ENCODE measurements around the gene CASP8. TPM values are rescaled to one million over a fixed set of nuclear protein-coding genes. Genes with fewer than 3 reads are reported as not detected.
A peak's percentile ranks its signal among the peaks of the same experiment; 100 is the strongest.

The CASP8 gene
- total and polyA plus RNA-seq, 2 donors = 41.1 to 49.4 TPM

GRCh38 chr2:201254081-201254730, 6.1 kb upstream of the CASP8 start:
- peaks cover 0 to 16% of the 10 kb centered on the region in 2 donors for H3K9me3 ChIP-seq (ENCODE audit: control insufficient read depth in 2 of 2, insufficient read depth in 1 of 2, low read length in 1 of 2)
- H3K4me3 ChIP-seq (ENCODE audit: low read length in 2 of 2) = no peak overlapping the region
- DNase-seq (ENCODE audit: low read depth in 6 of 9, low spot score in 9 of 9) = peak in 1 of 9 donors; percentile 57
- WGBS = 54% methylated on average over 5 of the region's 5 CpGs
- H3K27me3 ChIP-seq (ENCODE audit: control insufficient read depth in 2 of 2, insufficient read depth in 1 of 2, low read length in 1 of 2) = no peaks in the 10 kb centered on the region
- H3K27ac ChIP-seq (ENCODE audit: low read depth in 1 of 2, low read length in 1 of 2) = peak overlapping the region; percentile 60 to 76
- peaks cover 64 to 76% of the 10 kb centered on the region in 2 donors for H3K4me1 ChIP-seq (ENCODE audit: control insufficient read depth in 2 of 2, insufficient read depth in 2 of 2, low read length in 2 of 2)
- no peaks in the 10 kb centered on the region for H3K36me3 ChIP-seq (ENCODE audit: control insufficient read depth in 2 of 2, insufficient read depth in 2 of 2, low read length in 1 of 2)

- H3K27ac ChIP-seq (ENCODE audit: low read depth in 1 of 2, low read length in 1 of 2) = no peak overlapping the region
- H3K36me3 ChIP-seq (ENCODE audit: control insufficient read depth in 2 of 2, insufficient read depth in 2 of 2, low read length in 1 of 2) = no peaks in the 10 kb centered on the region
- H3K4me1 ChIP-seq (ENCODE audit: control insufficient read depth in 2 of 2, insufficient read depth in 2 of 2, low read length in 2 of 2) = peaks cover 71 to 89% of the 10 kb centered on the region in 2 donors
- H3K27me3 ChIP-seq (ENCODE audit: control insufficient read depth in 2 of 2, insufficient read depth in 1 of 2, low read length in 1 of 2) = no peaks in the 10 kb centered on the region
- H3K4me3 ChIP-seq (ENCODE audit: low read length in 2 of 2) = no peak overlapping the region
- WGBS = 99% methylated on average over 3 of the region's 3 CpGs
- H3K9me3 ChIP-seq (ENCODE audit: control insufficient read depth in 2 of 2, insufficient read depth in 1 of 2, low read length in 1 of 2) = peaks cover 0 to 10% of the 10 kb centered on the region in 2 donors
- DNase-seq (ENCODE audit: low read depth in 6 of 9, low spot score in 9 of 9) = no peak
These were observed 4.8 kb upstream of the CASP8 start for GRCh38 chr2:201255408-201256033.

- peaks cover 66 to 94% of the 10 kb centered on the region in 2 donors for H3K4me1 ChIP-seq (ENCODE audit: control insufficient read depth in 2 of 2, insufficient read depth in 2 of 2, low read length in 2 of 2)
These were observed 4.3 kb upstream of the CASP8 start for GRCh38 chr2:201256082-201256481.

GRCh38 chr2:201257381-201257955, 2.9 kb upstream of the CASP8 start:
- Histone ChIP-seq H3K4me3 (ENCODE audit: low read length in 2 of 2) (peak overlapping the region; percentile 53 to 58), H3K27me3 (ENCODE audit: control insufficient read depth in 2 of 2, insufficient read depth in 1 of 2, low read length in 1 of 2) (no peaks in the 10 kb centered on the region), H3K4me1 (ENCODE audit: control insufficient read depth in 2 of 2, insufficient read depth in 2 of 2, low read length in 2 of 2) (peaks cover 61 to 83% of the 10 kb centered on the region in 2 donors), H3K36me3 (ENCODE audit: control insufficient read depth in 2 of 2, insufficient read depth in 2 of 2, low read length in 1 of 2) (no peaks in the 10 kb centered on the region), H3K9me3 (ENCODE audit: control insufficient read depth in 2 of 2, insufficient read depth in 1 of 2, low read length in 1 of 2) (peaks cover 0 to 2% of the 10 kb centered on the region in 2 donors), H3K27ac (ENCODE audit: low read depth in 1 of 2, low read length in 1 of 2) (peak overlapping the region; percentile 98 to 99)
- DNase-seq (ENCODE audit: low read depth in 6 of 9, low spot score in 9 of 9) = peak in 2 of 9 donors; percentile 44 to 71
- WGBS = 3% methylated on average over 12 of the region's 12 CpGs

More at GRCh38 chr2:201256082-201256481, 4.3 kb upstream of the CASP8 start:
- DNase-seq (ENCODE audit: low read depth in 6 of 9, low spot score in 9 of 9) = no peak
- no peaks in the 10 kb centered on the region for H3K36me3 ChIP-seq (ENCODE audit: control insufficient read depth in 2 of 2, insufficient read depth in 2 of 2, low read length in 1 of 2)
- WGBS = 98% methylated on average over 3 of the region's 3 CpGs
- no peak overlapping the region for H3K27ac ChIP-seq (ENCODE audit: low read depth in 1 of 2, low read length in 1 of 2)
- no peaks in the 10 kb centered on the region for H3K27me3 ChIP-seq (ENCODE audit: control insufficient read depth in 2 of 2, insufficient read depth in 1 of 2, low read length in 1 of 2)
- peaks cover 0 to 7% of the 10 kb centered on the region in 2 donors for H3K9me3 ChIP-seq (ENCODE audit: control insufficient read depth in 2 of 2, insufficient read depth in 1 of 2, low read length in 1 of 2)
- no peak overlapping the region for H3K4me3 ChIP-seq (ENCODE audit: low read length in 2 of 2)

- Histone ChIP-seq H3K4me3 (ENCODE audit: low read length in 2 of 2) (peak overlapping the region; percentile 53 to 58), H3K36me3 (ENCODE audit: control insufficient read depth in 2 of 2, insufficient read depth in 2 of 2, low read length in 1 of 2) (no peaks in the 10 kb centered on the region), H3K27ac (ENCODE audit: low read depth in 1 of 2, low read length in 1 of 2) (peak overlapping the region; percentile 98 to 99), H3K4me1 (ENCODE audit: control insufficient read depth in 2 of 2, insufficient read depth in 2 of 2, low read length in 2 of 2) (peaks cover 58 to 83% of the 10 kb centered on the region in 2 donors), H3K27me3 (ENCODE audit: control insufficient read depth in 2 of 2, insufficient read depth in 1 of 2, low read length in 1 of 2) (no peaks in the 10 kb centered on the region), H3K9me3 (ENCODE audit: control insufficient read depth in 2 of 2, insufficient read depth in 1 of 2, low read length in 1 of 2) (peaks cover 0 to 2% of the 10 kb centered on the region in 2 donors)
- WGBS = under 1% methylated on average over 10 of the region's 10 CpGs
- DNase-seq (ENCODE audit: low read depth in 6 of 9, low spot score in 9 of 9) = peak; percentile 81 to 98 (median 93)
These were observed 2.2 kb upstream of the CASP8 start for GRCh38 chr2:201257956-201258665.

- DNase-seq (ENCODE audit: low read depth in 6 of 9, low spot score in 9 of 9) = no peak
- Histone ChIP-seq H3K36me3 (ENCODE audit: control insufficient read depth in 2 of 2, insufficient read depth in 2 of 2, low read length in 1 of 2) (no peaks in the 10 kb centered on the region), H3K9me3 (ENCODE audit: control insufficient read depth in 2 of 2, insufficient read depth in 1 of 2, low read length in 1 of 2) (no peaks in the 10 kb centered on the region), H3K27ac (ENCODE audit: low read depth in 1 of 2, low read length in 1 of 2) (peak overlapping the region; percentile 98 to 99), H3K4me3 (ENCODE audit: low read length in 2 of 2) (peak overlapping the region; percentile 53 to 58), H3K27me3 (ENCODE audit: control insufficient read depth in 2 of 2, insufficient read depth in 1 of 2, low read length in 1 of 2) (no peaks in the 10 kb centered on the region), H3K4me1 (ENCODE audit: control insufficient read depth in 2 of 2, insufficient read depth in 2 of 2, low read length in 2 of 2) (peaks cover 54 to 75% of the 10 kb centered on the region in 2 donors)
- WGBS = 30% methylated on average over 15 of the region's 15 CpGs
These were observed 1.4 kb upstream of the CASP8 start for GRCh38 chr2:201258666-201259615.

- 19% methylated on average over 9 of the region's 9 CpGs for WGBS
- Histone ChIP-seq H3K4me3 (ENCODE audit: low read length in 2 of 2) (peak overlapping the region; percentile 58 to 66), H3K9me3 (ENCODE audit: control insufficient read depth in 2 of 2, insufficient read depth in 1 of 2, low read length in 1 of 2) (no peaks in the 10 kb centered on the region), H3K27ac (ENCODE audit: low read depth in 1 of 2, low read length in 1 of 2) (peak overlapping the region; percentile 72 to 77), H3K36me3 (ENCODE audit: control insufficient read depth in 2 of 2, insufficient read depth in 2 of 2, low read length in 1 of 2) (peaks cover 0 to 8% of the 10 kb centered on the region in 2 donors), H3K4me1 (ENCODE audit: control insufficient read depth in 2 of 2, insufficient read depth in 2 of 2, low read length in 2 of 2) (peaks cover 36 to 62% of the 10 kb centered on the region in 2 donors), H3K27me3 (ENCODE audit: control insufficient read depth in 2 of 2, insufficient read depth in 1 of 2, low read length in 1 of 2) (no peaks in the 10 kb centered on the region)
- no peak for DNase-seq (ENCODE audit: low read depth in 6 of 9, low spot score in 9 of 9)
These were observed 1.1 kb downstream of the CASP8 start for GRCh38 chr2:201261471-201261870.

GRCh38 chr2:201261906-201262305, 1.6 kb downstream of the CASP8 start:
- Histone ChIP-seq H3K27ac (ENCODE audit: low read depth in 1 of 2, low read length in 1 of 2) (peak overlapping the region; percentile 72 to 77), H3K4me1 (ENCODE audit: control insufficient read depth in 2 of 2, insufficient read depth in 2 of 2, low read length in 2 of 2) (peaks cover 32 to 62% of the 10 kb centered on the region in 2 donors)

More at GRCh38 chr2:201261906-201262305, 1.6 kb downstream of the CASP8 start:
- Histone ChIP-seq H3K4me3 (ENCODE audit: low read length in 2 of 2) (peak overlapping the region; percentile 58 to 66), H3K36me3 (ENCODE audit: control insufficient read depth in 2 of 2, insufficient read depth in 2 of 2, low read length in 1 of 2) (peaks cover 4 to 13% of the 10 kb centered on the region in 2 donors), H3K9me3 (ENCODE audit: control insufficient read depth in 2 of 2, insufficient read depth in 1 of 2, low read length in 1 of 2) (no peaks in the 10 kb centered on the region), H3K27me3 (ENCODE audit: control insufficient read depth in 2 of 2, insufficient read depth in 1 of 2, low read length in 1 of 2) (no peaks in the 10 kb centered on the region)
- 22% methylated on average over 2 of the region's 2 CpGs for WGBS
- DNase-seq (ENCODE audit: low read depth in 6 of 9, low spot score in 9 of 9) = peak in 1 of 9 donors; percentile 67
